Measurements from ENCODE around the gene SMYD5.
"Not testable (repeated sequence)": the region's sequence is repeated elsewhere in the genome, so short reads cannot be mapped to it uniquely, and the experiment has no call there.

Gene SMYD5

DNA sequence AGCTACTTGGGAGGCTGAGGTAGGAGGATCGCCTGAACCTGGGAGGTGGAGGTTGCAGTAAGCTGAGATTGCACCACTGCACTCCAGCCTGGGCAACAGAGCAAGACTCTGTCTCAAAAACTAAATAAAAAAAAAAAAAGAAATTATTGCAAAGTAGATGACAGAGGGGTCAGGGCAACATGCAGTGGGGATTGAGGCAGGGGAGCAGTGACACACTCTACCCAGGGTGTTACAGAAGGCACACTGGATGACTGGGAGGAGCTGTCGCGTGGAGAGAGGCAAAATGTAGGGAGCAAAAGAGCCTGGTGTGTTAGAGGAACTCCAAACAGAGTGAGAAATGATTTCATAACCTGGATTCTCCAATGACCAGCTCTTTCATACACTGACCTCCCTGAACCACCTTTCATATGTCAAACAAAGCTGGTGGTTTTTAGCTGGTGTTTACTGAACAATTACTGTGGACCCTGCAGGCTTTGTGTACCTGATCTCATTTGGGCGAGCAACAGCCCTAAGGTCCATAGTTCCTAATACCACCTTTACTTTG is 48.1 kb downstream of the SMYD5 start:
- DNase-seq (ENCODE audit: extremely low read depth, low read depth), result no peak
- TF ChIP-seq, protein P1, sequence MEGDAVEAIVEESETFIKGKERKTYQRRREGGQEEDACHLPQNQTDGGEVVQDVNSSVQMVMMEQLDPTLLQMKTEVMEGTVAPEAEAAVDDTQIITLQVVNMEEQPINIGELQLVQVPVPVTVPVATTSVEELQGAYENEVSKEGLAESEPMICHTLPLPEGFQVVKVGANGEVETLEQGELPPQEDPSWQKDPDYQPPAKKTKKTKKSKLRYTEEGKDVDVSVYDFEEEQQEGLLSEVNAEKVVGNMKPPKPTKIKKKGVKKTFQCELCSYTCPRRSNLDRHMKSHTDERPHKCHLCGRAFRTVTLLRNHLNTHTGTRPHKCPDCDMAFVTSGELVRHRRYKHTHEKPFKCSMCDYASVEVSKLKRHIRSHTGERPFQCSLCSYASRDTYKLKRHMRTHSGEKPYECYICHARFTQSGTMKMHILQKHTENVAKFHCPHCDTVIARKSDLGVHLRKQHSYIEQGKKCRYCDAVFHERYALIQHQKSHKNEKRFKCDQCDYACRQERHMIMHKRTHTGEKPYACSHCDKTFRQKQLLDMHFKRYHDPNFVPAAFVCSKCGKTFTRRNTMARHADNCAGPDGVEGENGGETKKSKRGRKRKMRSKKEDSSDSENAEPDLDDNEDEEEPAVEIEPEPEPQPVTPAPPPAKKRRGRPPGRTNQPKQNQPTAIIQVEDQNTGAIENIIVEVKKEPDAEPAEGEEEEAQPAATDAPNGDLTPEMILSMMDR (IDR thresholded peaks at IDR 0.05; ENCODE audit: low read depth, low read length), result no peak

DNA sequence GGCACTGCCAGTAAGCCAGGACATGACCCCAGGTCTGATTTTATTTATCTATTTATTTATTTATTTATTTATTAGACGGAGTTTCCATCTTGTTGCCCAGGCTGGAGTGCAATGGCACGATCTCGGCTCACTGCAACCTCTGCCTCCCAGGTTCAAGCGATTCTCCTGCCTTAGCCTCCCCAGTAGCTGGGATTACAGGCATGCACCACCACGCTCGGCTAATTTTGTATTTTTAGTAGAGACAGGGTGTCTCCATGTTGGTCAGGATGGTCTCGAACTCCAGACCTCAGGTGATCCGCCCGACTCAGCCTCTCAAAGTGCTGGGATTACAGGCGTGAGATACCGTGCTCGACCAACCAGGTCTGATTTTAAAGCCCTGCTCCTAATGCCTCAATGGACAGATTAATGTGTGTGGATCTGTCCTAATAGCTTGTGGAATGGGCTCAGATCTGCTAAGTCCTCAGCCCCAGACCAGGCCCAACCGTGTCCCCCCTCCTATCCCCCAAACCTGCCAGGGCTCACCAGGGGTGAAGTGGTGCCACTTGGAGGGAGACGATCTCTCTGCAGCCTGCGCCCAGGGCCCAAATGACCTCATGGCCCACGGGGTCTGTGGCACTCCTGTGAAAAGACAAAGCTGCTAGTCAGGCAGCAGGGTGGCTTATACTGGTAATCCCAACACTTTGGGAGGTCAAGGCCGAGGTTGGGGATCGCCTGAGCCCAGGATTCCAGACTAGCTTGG is 48.8 kb downstream of the SMYD5 start:
- not testable (repeated sequence) for DNase-seq (ENCODE audit: extremely low read depth, low read depth)

DNA sequence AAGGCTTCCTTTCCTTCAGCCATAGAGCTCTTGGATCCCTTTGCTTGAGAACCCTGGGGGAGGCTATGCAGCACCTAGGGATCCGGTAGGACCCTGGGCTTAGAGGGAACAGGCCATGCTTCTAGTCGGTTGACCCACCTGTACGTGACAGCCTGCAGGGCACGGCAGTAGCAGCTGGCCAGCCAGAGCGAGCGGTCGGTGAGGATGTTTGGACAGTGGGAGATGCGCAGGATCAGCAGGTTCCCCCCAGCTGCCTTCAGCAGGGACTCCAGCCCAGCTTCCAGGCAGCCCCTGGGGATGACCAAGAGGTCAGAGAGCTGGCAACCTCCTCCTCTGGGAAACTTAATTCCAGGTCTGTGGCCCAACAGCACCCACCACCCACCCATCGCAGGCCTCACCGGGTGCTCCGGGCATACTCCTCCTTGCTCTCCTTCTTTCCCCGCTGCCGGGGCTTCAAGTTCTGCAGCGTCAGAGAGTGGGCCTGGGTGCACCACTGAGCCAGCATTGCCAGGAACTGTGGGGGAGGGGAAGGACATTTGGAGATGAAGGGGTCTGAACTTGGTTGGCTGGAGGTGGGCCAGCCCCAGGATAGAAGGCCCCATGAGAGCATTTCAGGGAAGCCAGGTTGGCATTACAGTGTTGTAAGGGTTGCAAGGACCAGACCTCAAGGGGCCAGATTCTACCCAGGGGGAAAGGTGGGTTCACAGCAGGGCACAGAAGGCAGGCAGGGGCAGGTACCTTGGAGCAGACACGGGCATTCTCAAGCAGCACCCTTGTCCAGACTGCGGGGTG is 49.7 kb downstream of the SMYD5 start:
- TF ChIP-seq, protein P1 (IDR thresholded peaks at IDR 0.05; ENCODE audit: low read depth, low read length), result no peak

DNA sequence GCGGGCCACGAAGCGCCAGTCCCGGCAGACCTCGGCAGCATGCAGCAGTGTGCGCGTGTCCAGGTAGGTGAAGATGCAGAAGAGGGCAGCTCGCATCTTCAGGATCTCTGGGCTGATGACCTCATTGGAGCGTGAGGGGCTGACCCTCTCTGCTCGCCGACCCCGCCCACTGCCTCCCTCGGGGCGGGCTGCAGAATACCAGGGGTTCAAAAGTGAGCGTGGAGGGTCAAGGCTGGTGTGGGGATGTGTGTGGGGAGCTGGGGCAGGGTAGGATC is 50.2 kb downstream of the SMYD5 start:
- TF ChIP-seq, protein P1 (IDR thresholded peaks at IDR 0.05; ENCODE audit: low read depth, low read length), result no peak
- no peak for DNase-seq (ENCODE audit: extremely low read depth, low read depth)

More for the DNA sequence above, 49.7 kb downstream of the SMYD5 start:
- no peak for DNase-seq (ENCODE audit: extremely low read depth, low read depth)

DNA sequence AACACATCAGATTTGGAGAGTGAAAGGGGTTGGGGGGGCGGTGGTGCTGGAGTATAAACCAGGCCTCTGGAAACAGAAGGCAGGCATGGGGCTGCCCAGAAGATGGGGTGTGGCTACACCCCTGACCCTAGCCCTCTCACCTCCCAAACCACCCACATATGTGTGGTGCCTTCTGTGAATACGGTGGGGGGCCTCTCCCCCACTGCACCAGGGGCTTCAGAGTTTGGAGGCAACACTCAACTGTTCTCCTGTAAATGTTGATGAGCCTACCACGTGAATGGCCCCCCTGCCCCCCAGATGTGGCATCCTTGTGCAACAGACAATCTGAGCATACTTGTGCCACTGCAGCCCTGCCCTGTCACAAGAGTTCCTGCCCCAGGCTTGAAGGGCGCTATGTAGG is 50.7 kb downstream of the SMYD5 start:
- no peak for DNase-seq (ENCODE audit: extremely low read depth, low read depth)
- TF ChIP-seq, protein P1 (IDR thresholded peaks at IDR 0.05; ENCODE audit: low read depth, low read length), result no peak

DNA sequence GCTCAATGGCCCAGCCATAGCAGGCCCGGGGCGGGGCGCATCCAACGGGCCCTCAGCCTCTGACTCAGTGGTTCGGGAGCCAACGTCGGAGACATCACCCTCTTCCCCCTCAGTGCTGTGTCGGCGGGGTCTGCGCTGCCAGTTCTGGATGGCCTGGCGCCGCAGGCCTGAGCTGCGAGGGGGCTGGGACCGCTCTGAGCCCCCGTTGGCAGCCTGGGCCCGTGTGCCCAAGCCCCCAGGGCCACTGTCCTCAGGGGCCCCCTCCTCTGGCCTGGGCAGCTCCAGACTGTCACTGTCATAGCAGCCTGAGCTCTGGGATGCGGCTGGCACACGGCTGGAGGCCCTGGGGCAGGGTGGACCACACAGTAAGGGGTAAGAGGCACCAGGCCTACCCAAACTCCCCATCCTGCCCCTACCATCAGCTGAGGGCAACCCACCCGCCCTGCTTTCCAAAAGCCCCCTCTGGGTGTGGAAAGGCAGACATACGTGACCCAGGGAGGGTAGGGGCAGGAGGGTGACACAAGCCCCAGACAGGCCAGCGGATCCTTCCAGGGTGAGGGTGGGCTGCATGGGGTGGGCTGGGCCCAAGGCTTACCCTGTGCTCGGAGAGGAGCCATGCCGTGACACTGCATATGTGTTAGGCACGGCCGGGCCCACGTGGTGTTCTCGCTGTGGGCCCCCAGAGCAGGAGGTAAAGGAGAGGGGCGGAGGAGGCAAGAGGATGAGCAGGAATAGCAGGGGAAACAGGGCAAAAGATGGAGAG is 51.4 kb downstream of the SMYD5 start:
- no peak for DNase-seq (ENCODE audit: extremely low read depth, low read depth)
- TF ChIP-seq, protein P1 (IDR thresholded peaks at IDR 0.05; ENCODE audit: low read depth, low read length), result no peak

DNA sequence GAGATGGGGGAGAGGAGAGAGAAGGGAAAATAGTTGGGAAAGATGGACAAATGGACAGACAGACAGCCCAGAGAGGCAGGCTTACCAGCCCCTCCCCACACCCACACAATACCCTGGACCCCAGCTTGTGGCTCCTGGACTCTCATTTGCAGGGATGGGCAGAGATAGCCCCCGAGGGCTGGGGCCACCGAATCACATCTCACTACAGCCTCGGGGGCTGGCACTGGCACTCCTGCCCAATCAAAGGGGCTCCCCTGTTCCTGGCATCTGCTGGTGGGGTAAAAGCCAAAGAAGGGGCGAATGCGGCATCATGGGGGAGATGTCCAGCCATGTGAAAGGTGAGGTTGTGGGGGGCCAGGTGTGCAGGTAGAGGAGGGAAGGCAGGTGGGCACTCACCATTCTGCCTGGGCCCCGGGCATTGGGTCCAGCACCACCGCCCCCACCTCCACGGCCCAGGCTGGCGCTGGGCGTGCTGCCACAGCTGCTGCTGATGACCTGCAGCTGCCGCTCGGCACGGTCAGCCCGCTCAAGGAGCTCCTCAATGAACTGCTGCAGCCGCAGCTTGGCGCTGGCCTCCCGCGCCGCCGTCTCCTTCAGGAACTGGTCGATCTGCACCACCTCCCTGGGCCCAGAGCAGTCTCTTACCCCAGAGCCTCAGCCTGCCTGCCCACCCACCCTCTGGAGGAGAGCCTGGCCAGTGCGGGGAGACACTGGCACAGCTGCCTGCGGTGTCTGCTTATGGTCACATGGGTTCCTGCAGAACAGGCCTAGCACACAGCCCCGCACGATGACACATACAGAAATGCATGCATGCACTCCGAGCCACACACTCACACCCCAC is 52.2 kb downstream of the SMYD5 start:
- DNase-seq (ENCODE audit: extremely low read depth, low read depth), result no peak
- TF ChIP-seq, protein P1 (IDR thresholded peaks at IDR 0.05; ENCODE audit: low read depth, low read length), result no peak
